Left ventricle myocardium inferior (tissue), 1 donor: ENCODE results near the gene TGDS. TPM values are rescaled to one million over a fixed set of nuclear protein-coding genes. Genes with fewer than 3 reads are reported as not detected.

Experiments used
- DNase-seq: peaks from one replicate; pipeline ENCODE4 v3.0.0-alpha.2; 2020
- H3K27ac ChIP-seq: fragments of 200-600 bp; replicated peaks from 2 replicates; pipeline ENCODE4 v1.8.0; 2021
- H3K27me3 ChIP-seq: fragments of 200-600 bp; 2 replicates; pipeline ENCODE4 v1.8.0; 2021; ENCODE audit warnings: low read depth
- H3K36me3 ChIP-seq: fragments of 200-600 bp; 2 replicates; pipeline ENCODE4 v1.8.0; 2021
- H3K4me1 ChIP-seq: fragments of 200-600 bp; 2 replicates; pipeline ENCODE4 v1.8.0; 2021
- H3K4me3 ChIP-seq: fragments of 200-600 bp; 2 replicates; pipeline ENCODE4 v1.8.0; 2021; ENCODE audit warnings: mild to moderate bottlenecking, moderate library complexity
- H3K9me3 ChIP-seq: fragments of 200-600 bp; replicated peaks from 2 replicates; pipeline ENCODE4 v1.8.0; 2021
- CTCF ChIP-seq: fragments of 200-600 bp; IDR thresholded peaks from 2 replicates; pipeline ENCODE4 v1.8.0; 2021; ENCODE audit warnings: antibody characterized with exemption, mild to moderate bottlenecking, borderline replicate concordance
- intact Hi-C: fragments of 100-400 bp; cut with micrococcal nuclease; formaldehyde crosslinking; loops from one replicate; pipeline ENCODE4 v1.11.0; 2022
- total RNA-seq: library from RNA; stranded (reverse); fragmentation: NEBNext Ultra II Directional; extraction: Animal tissue kit (Norgen Biotek cat#: 25700); gene quantifications from one replicate; pipeline ENCODE4 v1.2.1, GENCODE V29; 2021
- donor health status: DM: no; HTN: yes; CAD: no; lungs with severe emphysema.

Gene TGDS
- total RNA-seq, 1 donor from 2014 or later, result 3.7 TPM

GRCh38 chr13:94544922-94545321 is 51.0 kb downstream of the TGDS start:
- intact Hi-C loops, result no loop called here
- Histone ChIP-seq H3K27me3 (no peaks in the 10 kb centered on the region), H3K36me3 (no peaks in the 10 kb centered on the region), H3K9me3 (no peaks in the 10 kb centered on the region), H3K4me3 (no peak overlapping the region), H3K27ac (no peak overlapping the region), H3K4me1 (peaks cover 19% of the 10 kb centered on the region)
- no peak for TF ChIP-seq CTCF
- DNase-seq, result no peak

- H3K27me3 ChIP-seq, result no peaks in the 10 kb centered on the region
- TF ChIP-seq CTCF, result no peak
- H3K4me1 ChIP-seq, result peaks cover under 1% of the 10 kb centered on the region
- no peaks in the 10 kb centered on the region for H3K9me3 ChIP-seq
- intact Hi-C loops, result no loop called here
- H3K4me3 ChIP-seq, result no peak overlapping the region
- no peak overlapping the region for H3K27ac ChIP-seq
- no peaks in the 10 kb centered on the region for H3K36me3 ChIP-seq
- DNase-seq, result no peak
Measured at GRCh38 chr13:94542917-94543316, 53.0 kb downstream of the TGDS start.

GRCh38 chr13:94537740-94538630 is 58.0 kb downstream of the TGDS start:
- no peak overlapping the region for H3K4me3 ChIP-seq
- intact Hi-C loops, result no loop called here
- no peaks in the 10 kb centered on the region for H3K27me3 ChIP-seq
- TF ChIP-seq CTCF, result no peak
- no peaks in the 10 kb centered on the region for H3K36me3 ChIP-seq
- H3K9me3 ChIP-seq, result no peaks in the 10 kb centered on the region
- H3K4me1 ChIP-seq, result no peaks in the 10 kb centered on the region
- DNase-seq, result no peak
- H3K27ac ChIP-seq, result no peak overlapping the region

- H3K4me1 ChIP-seq, result no peaks in the 10 kb centered on the region
- no peak overlapping the region for H3K4me3 ChIP-seq
- intact Hi-C loops, result no loop called here
- no peaks in the 10 kb centered on the region for H3K36me3 ChIP-seq
- no peak for DNase-seq
- no peak overlapping the region for H3K27ac ChIP-seq
- no peaks in the 10 kb centered on the region for H3K27me3 ChIP-seq
- no peak for TF ChIP-seq CTCF
- H3K9me3 ChIP-seq, result peaks cover 14% of the 10 kb centered on the region
Measured at GRCh38 chr13:94535775-94536174, 60.2 kb downstream of the TGDS start.

- peaks cover 14% of the 10 kb centered on the region for H3K9me3 ChIP-seq
- no peak for TF ChIP-seq CTCF
- H3K4me3 ChIP-seq, result no peak overlapping the region
- H3K27ac ChIP-seq, result no peak overlapping the region
- no peaks in the 10 kb centered on the region for H3K27me3 ChIP-seq
- H3K4me1 ChIP-seq, result no peaks in the 10 kb centered on the region
- intact Hi-C loops, result no loop called here
- no peaks in the 10 kb centered on the region for H3K36me3 ChIP-seq
- no peak for DNase-seq
Measured at GRCh38 chr13:94535231-94535630, 60.7 kb downstream of the TGDS start.
